Mesothelial cell of epicardium (in vitro differentiated cells): ENCODE results near the gene ABCF3. TPM values are rescaled to one million over a fixed set of nuclear protein-coding genes. Genes with fewer than 3 reads are reported as not detected.
"Not testable (repeated sequence)": the region's sequence is repeated elsewhere in the genome, so short reads cannot be mapped to it uniquely, and the experiment has no call there.

ENCODE experiments used
- DNase-seq, 2 experiments: peaks; one replicate each; pipeline ENCODE4 v3.0.0; 2021; ENCODE audit warnings: low spot score in 2 of 2; ENCODE audit not compliant: unreplicated experiment in 2 of 2
- H3K27ac Mint-ChIP-seq: 2 replicates; pipeline ENCODE4 v1.8.0; 2021; ENCODE audit warnings: mixed read lengths
- H3K27me3 Mint-ChIP-seq: 2 replicates; pipeline ENCODE4 v1.8.0; 2021; ENCODE audit warnings: low read depth, mixed read lengths
- H3K36me3 Mint-ChIP-seq: 2 replicates; pipeline ENCODE4 v1.8.0; 2021; ENCODE audit warnings: mixed read lengths
- H3K4me1 Mint-ChIP-seq: 2 replicates; pipeline ENCODE4 v1.8.0; 2021; ENCODE audit warnings: mixed read lengths
- H3K4me3 Mint-ChIP-seq: 2 replicates; pipeline ENCODE4 v1.8.0; 2021; ENCODE audit warnings: mild to moderate bottlenecking, moderate library complexity, mixed read lengths
- H3K9me3 Mint-ChIP-seq: 2 replicates; pipeline ENCODE4 v1.8.0; 2021; ENCODE audit warnings: mixed read lengths
- CTCF ChIP-seq: fragments of 200-600 bp; sonication (generic); IDR thresholded peaks from one replicate; pipeline ENCODE4 v1.5.0; 2021; ENCODE audit warnings: antibody characterized with exemption; ENCODE audit not compliant: unreplicated experiment
- total RNA-seq: library from RNA; stranded (reverse); gene quantifications from 3 replicates; pipeline ENCODE4 v1.2.1, GENCODE V29; 2021

ABCF3 gene
- total RNA-seq, 1 donor from 2014 or later: 67.9 TPM

GRCh38 chr3:184145111-184145524, 40.9 kb upstream of the ABCF3 start:
- TF ChIP-seq CTCF: no peak
- H3K4me3 Mint-ChIP-seq: no peak overlapping the region
- no peaks in the 10 kb centered on the region for H3K27me3 Mint-ChIP-seq
- no peaks in the 10 kb centered on the region for H3K4me1 Mint-ChIP-seq
- peak overlapping the region; percentile 77 for H3K27ac Mint-ChIP-seq
- no peaks in the 10 kb centered on the region for H3K9me3 Mint-ChIP-seq
- no peak for DNase-seq
- peaks cover 15% of the 10 kb centered on the region for H3K36me3 Mint-ChIP-seq

GRCh38 chr3:184145751-184146270, 40.2 kb upstream of the ABCF3 start:
- H3K4me1 Mint-ChIP-seq: no peaks in the 10 kb centered on the region

GRCh38 chr3:184148076-184148475, 37.9 kb upstream of the ABCF3 start:
- no peak for DNase-seq
- Mint-ChIP-seq H3K36me3 (no peaks in the 10 kb centered on the region), H3K27ac (no peak overlapping the region), H3K4me1 (peaks cover 4% of the 10 kb centered on the region), H3K9me3 (no peaks in the 10 kb centered on the region), H3K27me3 (no peaks in the 10 kb centered on the region), H3K4me3 (no peak overlapping the region)
- no peak for TF ChIP-seq CTCF

More at GRCh38 chr3:184145751-184146270, 40.2 kb upstream of the ABCF3 start:
- no peak for TF ChIP-seq CTCF
- Mint-ChIP-seq H3K4me3 (no peak overlapping the region), H3K27ac (peak overlapping the region; percentile 77), H3K27me3 (no peaks in the 10 kb centered on the region), H3K36me3 (peaks cover 10% of the 10 kb centered on the region), H3K9me3 (no peaks in the 10 kb centered on the region)
- no peak for DNase-seq

- Mint-ChIP-seq H3K27me3 (no peaks in the 10 kb centered on the region), H3K27ac (no peak overlapping the region), H3K4me1 (peaks cover 11% of the 10 kb centered on the region), H3K36me3 (no peaks in the 10 kb centered on the region), H3K4me3 (no peak overlapping the region), H3K9me3 (no peaks in the 10 kb centered on the region)
- no peak for DNase-seq
- TF ChIP-seq CTCF: no peak
Measured at GRCh38 chr3:184149123-184149522, 36.9 kb upstream of the ABCF3 start.

GRCh38 chr3:184149770-184150169, 36.2 kb upstream of the ABCF3 start:
- not testable (repeated sequence) for DNase-seq, H3K27me3 Mint-ChIP-seq, H3K27ac Mint-ChIP-seq, H3K9me3 Mint-ChIP-seq, H3K36me3 Mint-ChIP-seq, H3K4me3 Mint-ChIP-seq
- peaks cover 15% of the 10 kb centered on the region for H3K4me1 Mint-ChIP-seq

- Mint-ChIP-seq H3K27ac (peak within 1 kb of the TSS; percentile 98), H3K4me1 (peaks cover 33% of the 10 kb centered on the region), H3K4me3 (peak within 1 kb of the TSS; percentile 98), H3K27me3 (no peaks in the 10 kb centered on the region), H3K36me3 (peaks cover 2% of the 10 kb centered on the region), H3K9me3 (no peaks in the 10 kb centered on the region)
- peak in 1 of 2 experiments; percentile 68 for DNase-seq
- TF ChIP-seq CTCF: no peak
Measured at GRCh38 chr3:184154885-184155643, 30.9 kb upstream of the ABCF3 start, which contains the start of gene DVL3. DVL3 (plus strand) TSS chr3:184155377; CDS start chr3:184155636, 259 bp downstream.
